ENCODE measurements around the gene FAM210A.

The FAM210A gene

GRCh38 chr18:13625355-13625754 lies 101.0 kb downstream of the FAM210A start:
- Histone ChIP-seq H3K27me3 (peaks cover 0 to 12% (median 0%) of the 10 kb centered on the region in 11 experiments; a peak in 4 of 22 replicates), H4K20me1 (peaks cover 6 to 89% (median 26%) of the 10 kb centered on the region in 11 experiments; a peak in 18 of 22 replicates), H3K9me3 (replicated peaks in 1 of 11) (no peaks in the 10 kb centered on the region), H3K9ac (peak overlapping the region in 3 of 11 experiments; percentile 32 to 60 (median 40); a peak in 2 of 22 replicates), H3K27ac (peak overlapping the region in 5 of 11 experiments; percentile 26 to 57 (median 34); a peak in 5 of 22 replicates), H3K36me3 (peaks cover 0 to 49% (median 18%) of the 10 kb centered on the region in 11 experiments; a peak in 12 of 22 replicates), H3K4me1 (peaks cover 65 to 98% (median 95%) of the 10 kb centered on the region in 10 experiments), H3K4me3 (no peak overlapping the region), H3K4me2 (peak overlapping the region in 9 of 11 experiments; percentile 24 to 98 (median 62); a peak in 15 of 22 replicates)
- no peak for TF ChIP-seq Cebpa-rat (IDR thresholded peaks at IDR 0.05)

DNA sequence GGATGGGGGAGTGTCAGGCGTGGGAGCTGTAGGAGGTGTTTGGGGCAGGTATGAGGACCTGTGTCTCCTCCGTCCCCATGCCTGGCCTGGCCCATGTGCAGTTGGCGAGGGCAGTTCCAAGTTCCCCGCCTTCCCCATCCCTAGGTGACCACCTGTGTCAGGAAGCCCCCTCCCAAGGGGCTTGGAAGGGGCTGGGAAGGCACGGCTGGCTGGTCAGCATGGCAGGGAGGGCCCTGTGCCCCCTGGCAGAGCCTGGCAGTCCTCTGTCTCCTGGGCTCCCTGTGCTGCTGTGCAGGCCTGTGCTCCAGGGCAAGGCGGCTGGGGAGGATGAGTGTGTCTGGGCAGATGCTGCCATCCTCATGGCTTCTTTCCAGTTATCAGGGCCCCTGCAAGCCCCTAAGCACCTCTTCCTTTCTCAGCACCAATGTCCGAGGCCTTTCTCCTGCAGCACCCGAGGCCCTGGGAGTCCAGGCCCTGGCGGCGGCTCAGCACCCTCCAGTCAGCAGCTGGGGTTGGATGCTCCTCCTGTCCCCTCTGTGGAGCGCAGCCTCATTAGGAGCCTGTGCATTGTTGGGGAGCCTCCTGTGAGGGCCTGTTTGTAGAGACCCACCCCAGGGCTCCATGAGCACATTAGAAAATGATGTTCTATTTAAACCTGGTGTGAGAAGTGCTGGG lies 101.7 kb downstream of the FAM210A start:
- Histone ChIP-seq H3K36me3 (peaks cover 0 to 49% (median 18%) of the 10 kb centered on the region in 11 experiments; a peak in 12 of 22 replicates), H3K4me3 (no peak overlapping the region; a peak in 2 of 20 replicates), H3K27ac (peak overlapping the region in 7 of 11 experiments; percentile 8 to 57 (median 31); a peak in 8 of 22 replicates), H3K9me3 (replicated peaks in 1 of 11) (no peaks in the 10 kb centered on the region), H4K20me1 (peaks cover 7 to 92% (median 32%) of the 10 kb centered on the region in 11 experiments; a peak in 19 of 22 replicates), H3K9ac (peak overlapping the region in 5 of 11 experiments; percentile 8 to 60 (median 40); a peak in 6 of 22 replicates), H3K4me1 (peaks cover 66 to 99% (median 97%) of the 10 kb centered on the region in 10 experiments), H3K4me2 (peak overlapping the region in 9 of 11 experiments; percentile 24 to 98 (median 62); a peak in 19 of 22 replicates), H3K27me3 (peaks cover 0 to 12% (median 0%) of the 10 kb centered on the region in 11 experiments; a peak in 4 of 22 replicates)
- TF ChIP-seq Cebpa-rat (IDR thresholded peaks at IDR 0.05) = no peak

- Histone ChIP-seq H3K4me1 (peaks cover 64 to 99% (median 97%) of the 10 kb centered on the region in 10 experiments), H3K4me2 (peak overlapping the region; percentile 17 to 98 (median 60); a peak in 16 of 22 replicates), H3K9me3 (replicated peaks in 1 of 11) (no peaks in the 10 kb centered on the region), H3K27me3 (peaks cover 0 to 12% (median 0%) of the 10 kb centered on the region in 11 experiments; a peak in 4 of 22 replicates), H3K4me3 (no peak overlapping the region; a peak in 1 of 20 replicates), H3K9ac (peak overlapping the region in 3 of 11 experiments; percentile 28 to 60 (median 40); a peak in 5 of 22 replicates), H4K20me1 (peaks cover 7 to 96% (median 35%) of the 10 kb centered on the region in 11 experiments; a peak in 19 of 22 replicates), H3K27ac (peak overlapping the region in 4 of 11 experiments; percentile 22 to 57 (median 40); a peak in 6 of 22 replicates), H3K36me3 (peaks cover 0 to 49% (median 18%) of the 10 kb centered on the region in 11 experiments; a peak in 12 of 22 replicates)
- no peak for TF ChIP-seq Cebpa-rat (IDR thresholded peaks at IDR 0.05)
These were observed 102.5 kb downstream of the FAM210A start for GRCh38 chr18:13623871-13624270.

DNA sequence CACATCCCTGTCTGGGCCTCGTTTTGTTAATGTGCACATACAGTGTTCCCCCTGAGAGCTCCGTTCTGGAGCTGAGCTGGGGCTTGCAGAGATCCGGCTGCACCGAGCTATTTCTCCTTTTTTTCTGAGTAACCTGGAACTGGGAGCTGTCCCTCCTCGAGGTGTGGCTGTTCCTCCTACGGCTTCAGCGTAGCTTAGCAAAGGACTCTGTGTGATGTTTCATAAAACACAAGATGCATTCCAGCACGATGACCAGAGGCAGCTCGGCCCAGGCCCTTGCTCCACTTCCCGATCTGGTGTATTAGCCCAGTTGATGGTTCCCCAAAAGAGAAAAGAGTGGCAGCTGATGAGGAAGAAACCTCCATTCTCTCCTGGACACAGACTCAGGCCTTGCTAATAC lies 103.0 kb downstream of the FAM210A start:
- H3K4me2 ChIP-seq = peak overlapping the region; percentile 5 to 98 (median 60); a peak in 14 of 22 replicates

DNA sequence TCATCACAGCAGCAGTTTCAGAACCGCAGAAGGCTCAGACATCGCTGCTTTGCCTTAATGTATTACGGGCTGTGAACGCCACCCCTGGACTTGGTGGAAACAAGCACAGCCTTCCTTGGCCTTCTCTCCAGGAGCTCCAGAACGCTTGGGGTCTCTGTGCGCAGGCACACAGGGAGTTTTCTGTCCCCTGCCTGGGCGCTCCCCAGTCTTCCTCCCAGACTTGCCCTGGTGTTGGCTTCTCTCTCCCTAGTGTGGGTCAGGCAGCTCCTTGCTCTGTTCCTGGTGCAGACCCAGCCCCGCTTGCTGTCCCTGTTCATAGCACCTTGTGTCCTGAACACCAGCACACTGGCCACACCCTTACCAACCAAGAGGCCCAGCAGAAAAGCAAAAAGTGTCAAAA lies 103.6 kb downstream of the FAM210A start:
- peaks cover 0 to 49% (median 18%) of the 10 kb centered on the region in 11 experiments; a peak in 12 of 22 replicates for H3K36me3 ChIP-seq
- H3K27me3 ChIP-seq = peaks cover 0 to 6% (median 0%) of the 10 kb centered on the region in 11 experiments; a peak in 2 of 22 replicates
- H4K20me1 ChIP-seq = peaks cover 0 to 96% (median 32%) of the 10 kb centered on the region in 11 experiments; a peak in 19 of 22 replicates
- no peak overlapping the region for H3K4me3 ChIP-seq
- peak overlapping the region in 8 of 11 experiments; percentile 5 to 98 (median 67); a peak in 9 of 22 replicates for H3K4me2 ChIP-seq
- H3K9me3 ChIP-seq (replicated peaks in 1 of 11) = no peaks in the 10 kb centered on the region
- H3K27ac ChIP-seq = peak overlapping the region in 2 of 11 experiments; percentile 13 to 28; a peak in 1 of 22 replicates
- TF ChIP-seq Cebpa-rat (IDR thresholded peaks at IDR 0.05) = no peak
- H3K9ac ChIP-seq = peak overlapping the region in 1 of 11 experiments; percentile 29; a peak in 1 of 22 replicates
- peaks cover 62 to 99% (median 97%) of the 10 kb centered on the region in 10 experiments for H3K4me1 ChIP-seq

More for the DNA sequence above, 103.0 kb downstream of the FAM210A start:
- no peak for TF ChIP-seq Cebpa-rat (IDR thresholded peaks at IDR 0.05)
- peaks cover 0 to 12% (median 0%) of the 10 kb centered on the region in 11 experiments; a peak in 4 of 22 replicates for H3K27me3 ChIP-seq
- peak overlapping the region in 2 of 11 experiments; percentile 28 to 60; a peak in 1 of 22 replicates for H3K9ac ChIP-seq
- peaks cover 1 to 96% (median 35%) of the 10 kb centered on the region in 11 experiments; a peak in 19 of 22 replicates for H4K20me1 ChIP-seq
- peaks cover 62 to 99% (median 97%) of the 10 kb centered on the region in 10 experiments for H3K4me1 ChIP-seq
- peaks cover 0 to 49% (median 18%) of the 10 kb centered on the region in 11 experiments; a peak in 12 of 22 replicates for H3K36me3 ChIP-seq
- no peak overlapping the region for H3K4me3 ChIP-seq
- no peaks in the 10 kb centered on the region for H3K9me3 ChIP-seq (replicated peaks in 1 of 11)
- H3K27ac ChIP-seq = peak overlapping the region in 3 of 11 experiments; percentile 13 to 57 (median 45); a peak in 1 of 22 replicates

- Histone ChIP-seq H4K20me1 (peaks cover 0 to 91% (median 27%) of the 10 kb centered on the region in 11 experiments; a peak in 19 of 22 replicates), H3K9me3 (replicated peaks in 1 of 11) (no peaks in the 10 kb centered on the region), H3K4me3 (no peak overlapping the region), H3K27ac (peak overlapping the region in 2 of 11 experiments; percentile 13 to 28; a peak in 1 of 22 replicates), H3K4me2 (peak overlapping the region in 7 of 11 experiments; percentile 12 to 98 (median 91); a peak in 10 of 22 replicates), H3K27me3 (peaks cover 0 to 3% (median 0%) of the 10 kb centered on the region in 11 experiments; a peak in 1 of 22 replicates), H3K4me1 (peaks cover 60 to 99% (median 97%) of the 10 kb centered on the region in 10 experiments), H3K36me3 (peaks cover 0 to 42% (median 18%) of the 10 kb centered on the region in 11 experiments; a peak in 12 of 22 replicates), H3K9ac (peak overlapping the region in 1 of 11 experiments; percentile 29; a peak in 1 of 22 replicates)
- no peak for TF ChIP-seq Cebpa-rat (IDR thresholded peaks at IDR 0.05)
These were observed 104.3 kb downstream of the FAM210A start for GRCh38 chr18:13621886-13622619.

GRCh38 chr18:13621446-13621849 lies 104.9 kb downstream of the FAM210A start:
- Histone ChIP-seq H3K4me3 (no peak overlapping the region), H3K27me3 (peaks cover 0 to 3% (median 0%) of the 10 kb centered on the region in 11 experiments; a peak in 1 of 22 replicates), H3K27ac (peak overlapping the region in 4 of 11 experiments; percentile 48 to 72 (median 60); a peak in 6 of 22 replicates), H4K20me1 (peaks cover 0 to 91% (median 27%) of the 10 kb centered on the region in 11 experiments; a peak in 19 of 22 replicates), H3K9me3 (replicated peaks in 1 of 11) (no peaks in the 10 kb centered on the region), H3K9ac (peak overlapping the region in 3 of 11 experiments; percentile 1 to 65 (median 40); a peak in 1 of 22 replicates), H3K36me3 (peaks cover 0 to 41% (median 18%) of the 10 kb centered on the region in 11 experiments; a peak in 12 of 22 replicates), H3K4me2 (peak overlapping the region in 10 of 11 experiments; percentile 85 to 98 (median 94); a peak in 17 of 22 replicates), H3K4me1 (peaks cover 60 to 99% (median 97%) of the 10 kb centered on the region in 10 experiments)
- TF ChIP-seq Cebpa-rat (IDR thresholded peaks at IDR 0.05) = no peak
